Bronchial epithelial cell (primary cell): ENCODE results near the gene NRXN3. TPM values are rescaled to one million over a fixed set of nuclear protein-coding genes. Genes with fewer than 3 reads are reported as not detected.

Source experiments
- DNase-seq: peaks from one replicate; pipeline ENCODE4 v3.0.0-alpha.2; 2010; ENCODE audit warnings: low read depth
- FAIRE-seq: peaks from 2 replicates; lab custom pipeline; 2011; peaks lifted over from hg19 to GRCh38; lab: Jason Lieb, UNC
- H3K27me3 ChIP-seq: 2 replicates; pipeline ENCODE4 v1.5.1; 2011; ENCODE audit warnings: low read length; ENCODE audit not compliant: control insufficient read depth, insufficient read depth
- H3K36me3 ChIP-seq: 2 replicates; pipeline ENCODE4 v1.5.1; 2011; ENCODE audit warnings: low read length; ENCODE audit not compliant: control insufficient read depth, insufficient read depth
- H3K4me3 ChIP-seq: 2 replicates; pipeline ENCODE4 v1.5.1; 2011; ENCODE audit warnings: mild to moderate bottlenecking, low read depth, low read length, control low read depth
- total RNA-seq: library from RNA; depleted of rRNA; stranded (reverse); fragments of >200 nt; gene quantifications from 2 replicates; pipeline ENCODE4 v1.2.1, GENCODE V29; 2014
- TF ChIP-seq, protein P1 (sequence below): IDR thresholded peaks from 2 replicates; pipeline ENCODE4 v1.5.1; 2011; ENCODE audit warnings: mild to moderate bottlenecking, moderate library complexity, low read length, control low read depth, inconsistent platforms; ENCODE audit not compliant: insufficient read depth, severe bottlenecking

NRXN3 gene
- total RNA-seq, 1 donor from 2014 or later, result under 0.01 TPM

DNA sequence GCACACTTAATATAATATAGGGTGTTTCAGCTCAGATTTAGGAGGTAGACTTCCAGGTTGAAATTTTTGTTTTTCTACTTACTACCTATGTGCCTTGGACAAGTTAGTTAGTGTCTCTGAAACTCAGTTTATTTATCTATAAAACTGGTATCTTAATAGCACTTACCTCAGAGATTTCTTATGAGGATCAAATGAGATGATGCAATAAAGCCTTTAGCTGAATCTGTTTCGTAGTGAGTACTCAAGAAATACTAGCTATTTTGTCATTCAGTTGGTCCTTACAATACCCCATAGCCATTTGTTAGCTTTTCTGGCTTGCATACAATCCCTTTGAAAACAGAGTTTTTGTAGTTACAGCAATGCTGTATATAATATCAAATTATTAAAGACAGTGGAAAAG, 497.0 kb downstream of the NRXN3 start:
- FAIRE-seq, result no peak
- Histone ChIP-seq H3K27me3 (no peaks in the 10 kb centered on the region), H3K36me3 (no peaks in the 10 kb centered on the region), H3K4me3 (no peak overlapping the region)
- DNase-seq, result no peak
- TF ChIP-seq, protein P1, sequence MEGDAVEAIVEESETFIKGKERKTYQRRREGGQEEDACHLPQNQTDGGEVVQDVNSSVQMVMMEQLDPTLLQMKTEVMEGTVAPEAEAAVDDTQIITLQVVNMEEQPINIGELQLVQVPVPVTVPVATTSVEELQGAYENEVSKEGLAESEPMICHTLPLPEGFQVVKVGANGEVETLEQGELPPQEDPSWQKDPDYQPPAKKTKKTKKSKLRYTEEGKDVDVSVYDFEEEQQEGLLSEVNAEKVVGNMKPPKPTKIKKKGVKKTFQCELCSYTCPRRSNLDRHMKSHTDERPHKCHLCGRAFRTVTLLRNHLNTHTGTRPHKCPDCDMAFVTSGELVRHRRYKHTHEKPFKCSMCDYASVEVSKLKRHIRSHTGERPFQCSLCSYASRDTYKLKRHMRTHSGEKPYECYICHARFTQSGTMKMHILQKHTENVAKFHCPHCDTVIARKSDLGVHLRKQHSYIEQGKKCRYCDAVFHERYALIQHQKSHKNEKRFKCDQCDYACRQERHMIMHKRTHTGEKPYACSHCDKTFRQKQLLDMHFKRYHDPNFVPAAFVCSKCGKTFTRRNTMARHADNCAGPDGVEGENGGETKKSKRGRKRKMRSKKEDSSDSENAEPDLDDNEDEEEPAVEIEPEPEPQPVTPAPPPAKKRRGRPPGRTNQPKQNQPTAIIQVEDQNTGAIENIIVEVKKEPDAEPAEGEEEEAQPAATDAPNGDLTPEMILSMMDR, result no peak

DNA sequence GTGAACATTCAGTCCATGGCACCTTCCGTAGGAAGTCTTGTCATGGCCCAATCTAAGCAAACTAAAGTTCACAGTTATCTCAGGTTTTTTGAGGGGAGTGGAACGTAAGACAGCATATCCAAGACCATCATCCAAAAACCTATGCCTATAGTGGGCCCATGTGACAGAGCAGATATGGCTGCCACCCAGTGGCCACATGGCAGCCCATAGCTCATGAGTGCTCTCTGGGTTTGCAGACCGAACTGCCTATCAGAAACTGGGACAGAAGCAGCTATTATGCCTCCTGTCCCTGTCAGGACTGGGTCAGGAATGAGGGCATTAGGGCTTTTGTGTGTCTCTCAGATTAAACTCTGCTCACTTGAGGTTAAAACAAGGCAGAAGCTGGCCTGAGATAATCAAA, 503.7 kb downstream of the NRXN3 start:
- no peaks in the 10 kb centered on the region for H3K27me3 ChIP-seq
- TF ChIP-seq, protein P1, result no peak
- no peak for FAIRE-seq

GRCh38 chr14:78674820-78675219, 504.6 kb downstream of the NRXN3 start:
- TF ChIP-seq, protein P1, result no peak
- H3K36me3 ChIP-seq, result no peaks in the 10 kb centered on the region
- FAIRE-seq (no peak), DNase-seq (no peak)
- no peak overlapping the region for H3K4me3 ChIP-seq
- no peaks in the 10 kb centered on the region for H3K27me3 ChIP-seq

More for the DNA sequence above, 503.7 kb downstream of the NRXN3 start:
- DNase-seq, result no peak
- H3K4me3 ChIP-seq, result no peak overlapping the region
- no peaks in the 10 kb centered on the region for H3K36me3 ChIP-seq

DNA sequence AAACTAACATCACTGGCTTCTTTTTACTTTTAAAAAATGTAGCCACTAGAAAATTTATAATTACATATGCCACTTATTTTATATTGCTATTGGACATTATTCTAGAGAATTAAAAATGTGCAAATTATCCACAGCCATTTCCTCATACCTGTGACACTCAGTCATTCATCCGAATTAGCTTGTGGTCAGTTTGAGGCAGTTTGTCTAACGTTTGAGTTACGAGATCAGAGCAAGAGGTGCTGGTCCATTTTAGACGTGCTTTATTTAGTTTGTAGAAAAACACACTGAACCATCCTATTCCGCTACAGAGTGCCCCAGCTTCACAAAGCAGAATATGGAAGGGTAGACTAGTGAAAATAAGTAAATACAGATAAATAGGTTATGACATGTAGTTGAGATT, 513.0 kb downstream of the NRXN3 start:
- no peaks in the 10 kb centered on the region for H3K27me3 ChIP-seq
- no peak overlapping the region for H3K4me3 ChIP-seq
- no peaks in the 10 kb centered on the region for H3K36me3 ChIP-seq
- TF ChIP-seq, protein P1, result no peak
- peak; percentile 6 for DNase-seq
- FAIRE-seq, result no peak

DNA sequence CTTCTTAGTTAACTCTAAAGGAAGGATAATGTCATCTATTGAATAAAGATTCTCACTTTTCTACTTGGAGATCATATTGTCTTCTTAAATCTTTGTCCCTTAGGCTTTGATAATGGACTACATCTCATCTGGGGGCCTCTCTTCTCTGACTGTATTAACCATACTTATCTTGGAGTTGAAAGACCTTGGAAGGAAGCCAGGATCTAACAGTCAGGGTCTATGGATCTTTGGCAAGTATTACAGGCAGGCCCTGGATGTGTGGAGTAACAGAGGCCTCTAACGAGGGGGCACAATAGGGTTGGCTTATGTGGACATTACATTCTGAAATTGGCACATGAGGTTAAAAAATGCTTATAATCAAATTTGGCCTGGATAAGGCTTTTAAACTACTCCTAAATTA, 513.8 kb downstream of the NRXN3 start:
- FAIRE-seq (no peak), DNase-seq (no peak)
- H3K27me3 ChIP-seq, result no peaks in the 10 kb centered on the region
- no peaks in the 10 kb centered on the region for H3K36me3 ChIP-seq
- TF ChIP-seq, protein P1, result no peak
- H3K4me3 ChIP-seq, result no peak overlapping the region

- no peaks in the 10 kb centered on the region for H3K27me3 ChIP-seq
- H3K36me3 ChIP-seq, result no peaks in the 10 kb centered on the region
- FAIRE-seq (no peak), DNase-seq (no peak)
- no peak overlapping the region for H3K4me3 ChIP-seq
- TF ChIP-seq, protein P1, result no peak
Observed at GRCh38 chr14:78688503-78688902, 518.3 kb downstream of the NRXN3 start.
